GM23338 (cell line): ENCODE data around the gene SLC12A6. TPM values are rescaled to one million over a fixed set of nuclear protein-coding genes. Genes with fewer than 3 reads are reported as not detected.

Source experiments
- ATAC-seq: fragments of 200-7000 bp; cut with Tn5 transposase; 3 replicates; pipeline ENCODE4 v1.9.1; 2020
- DNase-seq: peaks from one replicate; pipeline ENCODE4 v3.0.0-alpha.2; 2015; ENCODE audit warnings: low spot score
- H2AFZ ChIP-seq: fragments of 200-600 bp; sonication (generic); 2 replicates; pipeline ENCODE4 v1.8.0; 2016; ENCODE audit warnings: antibody characterized with exemption, mild to moderate bottlenecking, moderate library complexity
- H3F3A ChIP-seq: fragments of 200-600 bp; sonication (generic); replicated peaks from 2 replicates; pipeline ENCODE4 v1.8.0; 2017; ENCODE audit warnings: antibody characterized with exemption, mixed run types, low read depth
- H3K27ac ChIP-seq: fragments of 200-600 bp; sonication (generic); 2 replicates; pipeline ENCODE4 v1.6.1; 2016; ENCODE audit warnings: low read depth
- H3K27me3 ChIP-seq: fragments of 200-600 bp; sonication (generic); 2 replicates; pipeline ENCODE4 v1.8.0; 2016; ENCODE audit warnings: mild to moderate bottlenecking, mixed run types, moderate library complexity; ENCODE audit not compliant: insufficient read depth
- H3K36me3 ChIP-seq: fragments of 200-600 bp; sonication (generic); 2 replicates; pipeline ENCODE4 v1.8.0; 2016; ENCODE audit warnings: mild to moderate bottlenecking; ENCODE audit not compliant: insufficient read depth
- H3K4me1 ChIP-seq: fragments of 200-600 bp; sonication (generic); 2 replicates; pipeline ENCODE4 v1.8.0; 2016; ENCODE audit warnings: mild to moderate bottlenecking, moderate library complexity; ENCODE audit not compliant: insufficient read depth
- H3K4me2 ChIP-seq: fragments of 200-600 bp; sonication (generic); 2 replicates; pipeline ENCODE4 v1.7.1; 2017; ENCODE audit warnings: mixed run types
- H3K4me3 ChIP-seq: fragments of 200-600 bp; sonication (generic); 2 replicates; pipeline ENCODE4 v1.6.1; 2016; ENCODE audit warnings: mixed run types
- H3K79me2 ChIP-seq: fragments of 200-600 bp; sonication (generic); replicated peaks from 2 replicates; pipeline ENCODE4 v1.8.0; 2017; ENCODE audit warnings: mild to moderate bottlenecking; ENCODE audit not compliant: insufficient read depth
- H3K9me2 ChIP-seq: fragments of 200-600 bp; sonication (generic); 2 replicates; pipeline ENCODE4 v1.8.0; 2017; ENCODE audit not compliant: insufficient read depth
- H4K20me1 ChIP-seq: fragments of 200-600 bp; sonication (generic); replicated peaks from 2 replicates; pipeline ENCODE4 v1.8.0; 2017; ENCODE audit warnings: mild to moderate bottlenecking; ENCODE audit not compliant: insufficient read depth
- H3K27ac Mint-ChIP-seq: 2 replicates; pipeline ENCODE4 v1.8.0; 2020; ENCODE audit warnings: inconsistent platforms, mild to moderate bottlenecking, moderate library complexity, mixed read lengths
- H3K27me3 Mint-ChIP-seq: 3 replicates; pipeline ENCODE4 v1.8.0; 2022; ENCODE audit warnings: low read depth, mild to moderate bottlenecking, moderate library complexity, mixed read lengths, inconsistent platforms; ENCODE audit not compliant: insufficient read depth, poor library complexity
- H3K36me3 Mint-ChIP-seq: 3 replicates; pipeline ENCODE4 v1.8.0; 2021; ENCODE audit warnings: low read depth, mild to moderate bottlenecking, inconsistent platforms, moderate library complexity, mixed read lengths
- H3K4me1 Mint-ChIP-seq: 3 replicates; pipeline ENCODE4 v1.8.0; 2020; ENCODE audit warnings: mild to moderate bottlenecking, inconsistent platforms, mixed read lengths
- H3K4me3 Mint-ChIP-seq: 3 replicates; pipeline ENCODE4 v1.8.0; 2021; ENCODE audit warnings: moderate library complexity, mild to moderate bottlenecking, inconsistent platforms, mixed read lengths
- H3K9me3 Mint-ChIP-seq: 3 replicates; pipeline ENCODE4 v1.8.0; 2020; ENCODE audit warnings: moderate library complexity, mild to moderate bottlenecking, inconsistent platforms, mixed read lengths
- CREB1 ChIP-seq: fragments of 250-450 bp; sonication (Bioruptor Pico); IDR thresholded peaks from 2 replicates; pipeline ENCODE4 v1.5.0; 2020; ENCODE audit warnings: low read depth, mild to moderate bottlenecking, moderate library complexity
- EZH2 ChIP-seq: fragments of 200-600 bp; sonication (generic); IDR thresholded peaks from one replicate; pipeline ENCODE4 v1.8.0; 2017; ENCODE audit warnings: antibody characterized with exemption, mild to moderate bottlenecking, low read depth; ENCODE audit not compliant: unreplicated experiment
- EZH2phosphoT487 ChIP-seq: fragments of 200-600 bp; sonication (generic); IDR thresholded peaks from one replicate; pipeline ENCODE4 v1.8.1; 2018; ENCODE audit warnings: antibody characterized with exemption; ENCODE audit not compliant: unreplicated experiment
- JUNB ChIP-seq: IDR thresholded peaks from one replicate; pipeline ENCODE4 v1.6.1; 2016; ENCODE audit warnings: antibody characterized with exemption; ENCODE audit not compliant: unreplicated experiment
- NANOG ChIP-seq: IDR thresholded peaks from 2 replicates; pipeline ENCODE4 v1.6.1; 2016; ENCODE audit warnings: antibody characterized with exemption, borderline replicate concordance
- POLR2AphosphoS5 ChIP-seq: IDR thresholded peaks from 2 replicates; pipeline ENCODE4 v1.6.1; 2016; ENCODE audit warnings: antibody characterized with exemption, low read depth
- STAT1 ChIP-seq: IDR thresholded peaks from one replicate; pipeline ENCODE4 v1.6.1; 2016; ENCODE audit warnings: antibody characterized with exemption; ENCODE audit not compliant: unreplicated experiment
- ZNF114 ChIP-seq: fragments of 250-450 bp; sonication (Bioruptor Pico); IDR thresholded peaks from 2 replicates; pipeline ENCODE4 v1.5.0; 2020; ENCODE audit warnings: mild to moderate bottlenecking, moderate library complexity
- ZNF331 ChIP-seq: fragments of 250-450 bp; sonication (Bioruptor Pico); IDR thresholded peaks from 2 replicates; pipeline ENCODE4 v1.5.0; 2020; ENCODE audit warnings: low read depth, mild to moderate bottlenecking, moderate library complexity
- polyA plus RNA-seq: library from polyadenylated mRNA; unstranded; fragments of >200 nt; fragmentation: Nextera tagmentation; extraction: Ambion mirVana; gene quantifications from 2 replicates; pipeline ENCODE4 v1.2.1, GENCODE V29; 2016
- total RNA-seq: library from RNA; depleted of rRNA; stranded (reverse); fragments of >200 nt; shearing (Covaris generic); gene quantifications from 2 replicates; pipeline ENCODE4 v1.2.3, GENCODE V29; 2014
- TF ChIP-seq, protein P1 (sequence below): fragments of 250-450 bp; sonication (Bioruptor Pico); IDR thresholded peaks from 2 replicates; pipeline ENCODE4 v1.5.0; 2020; ENCODE audit warnings: mild to moderate bottlenecking, moderate library complexity
- TF ChIP-seq, protein P2 (sequence below): IDR thresholded peaks from 2 replicates; pipeline ENCODE4 v1.6.1; 2016; ENCODE audit warnings: antibody characterized with exemption
- TF ChIP-seq, protein P3 (sequence below), 2 experiments: fragments of 200-600 bp in 1 of 2; sonication (generic) in 1 of 2; conservative IDR thresholded peaks; 2 replicates each; pipeline versions ENCODE4 v1.5.1 to v1.6.1; 2016 to 2017; ENCODE audit warnings: antibody characterized with exemption in 2 of 2, low read depth in 2 of 2, mild to moderate bottlenecking in 2 of 2, moderate library complexity in 1 of 2
- TF ChIP-seq, protein P4 (sequence below): IDR thresholded peaks from one replicate; pipeline ENCODE4 v1.6.1; 2018; ENCODE audit warnings: antibody characterized with exemption; ENCODE audit not compliant: unreplicated experiment

SLC12A6 gene
- total and polyA plus RNA-seq, 2 experiments from 2014 or later = 2.4 to 14.1 TPM

DNA sequence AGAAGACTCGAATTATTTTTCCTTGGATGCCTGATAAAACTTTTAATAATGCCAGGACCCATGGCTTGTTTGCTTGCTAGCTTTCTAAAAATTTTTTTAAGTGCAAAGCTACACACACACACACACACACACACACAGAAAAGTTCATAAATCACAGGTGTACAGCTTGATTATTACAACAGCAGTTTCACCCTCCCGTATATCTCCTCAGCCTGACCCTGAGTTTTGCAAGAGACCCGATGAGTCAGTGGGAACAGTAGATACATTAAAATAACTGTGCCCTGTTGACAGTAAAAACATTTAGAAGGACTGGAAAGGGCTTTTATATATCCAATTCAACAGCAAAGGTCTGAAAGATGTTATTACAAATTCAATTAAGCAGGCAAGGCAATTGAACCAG lies 66.1 kb downstream of the SLC12A6 start:
- Mint-ChIP-seq H3K9me3 (no peaks in the 10 kb centered on the region), H3K36me3 (no peaks in the 10 kb centered on the region), H3K4me1 (no peaks in the 10 kb centered on the region), H3K4me3 (no peak overlapping the region), H3K27me3 (no peaks in the 10 kb centered on the region), H3K27ac (no peak overlapping the region)
- Histone ChIP-seq H3K4me2 (no peak overlapping the region), H3K27ac (no peak overlapping the region), H3K9me2 (no peaks in the 10 kb centered on the region), H2AFZ (no peak overlapping the region), H3K36me3 (no peaks in the 10 kb centered on the region), H3F3A (no peaks in the 10 kb centered on the region), H3K79me2 (no peaks in the 10 kb centered on the region), H4K20me1 (no peaks in the 10 kb centered on the region), H3K4me1 (no peaks in the 10 kb centered on the region), H3K4me3 (no peak overlapping the region), H3K27me3 (no peaks in the 10 kb centered on the region)
- TF ChIP-seq ZNF114 (CRISPR knock-in tag) (no peak), STAT1 (no peak), EZH2 (no peak), POLR2AphosphoS5 (no peak), EZH2phosphoT487 (no peak), JUNB (no peak), ZNF331 (CRISPR knock-in tag) (no peak), NANOG (no peak), CREB1 (CRISPR knock-in tag) (no peak)
- TF ChIP-seq, protein P1, sequence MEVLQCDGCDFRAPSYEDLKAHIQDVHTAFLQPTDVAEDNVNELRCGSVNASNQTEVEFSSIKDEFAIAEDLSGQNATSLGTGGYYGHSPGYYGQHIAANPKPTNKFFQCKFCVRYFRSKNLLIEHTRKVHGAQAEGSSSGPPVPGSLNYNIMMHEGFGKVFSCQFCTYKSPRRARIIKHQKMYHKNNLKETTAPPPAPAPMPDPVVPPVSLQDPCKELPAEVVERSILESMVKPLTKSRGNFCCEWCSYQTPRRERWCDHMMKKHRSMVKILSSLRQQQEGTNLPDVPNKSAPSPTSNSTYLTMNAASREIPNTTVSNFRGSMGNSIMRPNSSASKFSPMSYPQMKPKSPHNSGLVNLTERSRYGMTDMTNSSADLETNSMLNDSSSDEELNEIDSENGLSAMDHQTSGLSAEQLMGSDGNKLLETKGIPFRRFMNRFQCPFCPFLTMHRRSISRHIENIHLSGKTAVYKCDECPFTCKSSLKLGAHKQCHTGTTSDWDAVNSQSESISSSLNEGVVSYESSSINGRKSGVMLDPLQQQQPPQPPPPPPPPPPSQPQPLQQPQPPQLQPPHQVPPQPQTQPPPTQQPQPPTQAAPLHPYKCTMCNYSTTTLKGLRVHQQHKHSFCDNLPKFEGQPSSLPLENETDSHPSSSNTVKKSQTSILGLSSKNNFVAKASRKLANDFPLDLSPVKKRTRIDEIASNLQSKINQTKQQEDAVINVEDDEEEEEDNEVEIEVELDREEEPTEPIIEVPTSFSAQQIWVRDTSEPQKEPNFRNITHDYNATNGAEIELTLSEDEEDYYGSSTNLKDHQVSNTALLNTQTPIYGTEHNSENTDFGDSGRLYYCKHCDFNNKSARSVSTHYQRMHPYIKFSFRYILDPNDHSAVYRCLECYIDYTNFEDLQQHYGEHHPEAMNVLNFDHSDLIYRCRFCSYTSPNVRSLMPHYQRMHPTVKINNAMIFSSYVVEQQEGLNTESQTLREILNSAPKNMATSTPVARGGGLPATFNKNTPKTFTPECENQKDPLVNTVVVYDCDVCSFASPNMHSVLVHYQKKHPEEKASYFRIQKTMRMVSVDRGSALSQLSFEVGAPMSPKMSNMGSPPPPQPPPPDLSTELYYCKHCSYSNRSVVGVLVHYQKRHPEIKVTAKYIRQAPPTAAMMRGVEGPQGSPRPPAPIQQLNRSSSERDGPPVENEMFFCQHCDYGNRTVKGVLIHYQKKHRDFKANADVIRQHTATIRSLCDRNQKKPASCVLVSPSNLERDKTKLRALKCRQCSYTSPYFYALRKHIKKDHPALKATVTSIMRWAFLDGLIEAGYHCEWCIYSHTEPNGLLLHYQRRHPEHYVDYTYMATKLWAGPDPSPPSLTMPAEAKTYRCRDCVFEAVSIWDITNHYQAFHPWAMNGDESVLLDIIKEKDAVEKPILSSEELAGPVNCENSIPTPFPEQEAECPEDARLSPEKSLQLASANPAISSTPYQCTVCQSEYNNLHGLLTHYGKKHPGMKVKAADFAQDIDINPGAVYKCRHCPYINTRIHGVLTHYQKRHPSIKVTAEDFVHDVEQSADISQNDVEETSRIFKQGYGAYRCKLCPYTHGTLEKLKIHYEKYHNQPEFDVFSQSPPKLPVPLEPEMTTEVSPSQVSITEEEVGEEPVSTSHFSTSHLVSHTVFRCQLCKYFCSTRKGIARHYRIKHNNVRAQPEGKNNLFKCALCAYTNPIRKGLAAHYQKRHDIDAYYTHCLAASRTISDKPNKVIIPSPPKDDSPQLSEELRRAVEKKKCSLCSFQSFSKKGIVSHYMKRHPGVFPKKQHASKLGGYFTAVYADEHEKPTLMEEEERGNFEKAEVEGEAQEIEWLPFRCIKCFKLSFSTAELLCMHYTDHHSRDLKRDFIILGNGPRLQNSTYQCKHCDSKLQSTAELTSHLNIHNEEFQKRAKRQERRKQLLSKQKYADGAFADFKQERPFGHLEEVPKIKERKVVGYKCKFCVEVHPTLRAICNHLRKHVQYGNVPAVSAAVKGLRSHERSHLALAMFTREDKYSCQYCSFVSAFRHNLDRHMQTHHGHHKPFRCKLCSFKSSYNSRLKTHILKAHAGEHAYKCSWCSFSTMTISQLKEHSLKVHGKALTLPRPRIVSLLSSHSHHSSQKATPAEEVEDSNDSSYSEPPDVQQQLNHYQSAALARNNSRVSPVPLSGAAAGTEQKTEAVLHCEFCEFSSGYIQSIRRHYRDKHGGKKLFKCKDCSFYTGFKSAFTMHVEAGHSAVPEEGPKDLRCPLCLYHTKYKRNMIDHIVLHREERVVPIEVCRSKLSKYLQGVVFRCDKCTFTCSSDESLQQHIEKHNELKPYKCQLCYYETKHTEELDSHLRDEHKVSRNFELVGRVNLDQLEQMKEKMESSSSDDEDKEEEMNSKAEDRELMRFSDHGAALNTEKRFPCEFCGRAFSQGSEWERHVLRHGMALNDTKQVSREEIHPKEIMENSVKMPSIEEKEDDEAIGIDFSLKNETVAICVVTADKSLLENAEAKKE (CRISPR knock-in tag) = no peak
- TF ChIP-seq, protein P2, sequence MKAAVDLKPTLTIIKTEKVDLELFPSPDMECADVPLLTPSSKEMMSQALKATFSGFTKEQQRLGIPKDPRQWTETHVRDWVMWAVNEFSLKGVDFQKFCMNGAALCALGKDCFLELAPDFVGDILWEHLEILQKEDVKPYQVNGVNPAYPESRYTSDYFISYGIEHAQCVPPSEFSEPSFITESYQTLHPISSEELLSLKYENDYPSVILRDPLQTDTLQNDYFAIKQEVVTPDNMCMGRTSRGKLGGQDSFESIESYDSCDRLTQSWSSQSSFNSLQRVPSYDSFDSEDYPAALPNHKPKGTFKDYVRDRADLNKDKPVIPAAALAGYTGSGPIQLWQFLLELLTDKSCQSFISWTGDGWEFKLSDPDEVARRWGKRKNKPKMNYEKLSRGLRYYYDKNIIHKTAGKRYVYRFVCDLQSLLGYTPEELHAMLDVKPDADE = no peak
- TF ChIP-seq, protein P3, sequence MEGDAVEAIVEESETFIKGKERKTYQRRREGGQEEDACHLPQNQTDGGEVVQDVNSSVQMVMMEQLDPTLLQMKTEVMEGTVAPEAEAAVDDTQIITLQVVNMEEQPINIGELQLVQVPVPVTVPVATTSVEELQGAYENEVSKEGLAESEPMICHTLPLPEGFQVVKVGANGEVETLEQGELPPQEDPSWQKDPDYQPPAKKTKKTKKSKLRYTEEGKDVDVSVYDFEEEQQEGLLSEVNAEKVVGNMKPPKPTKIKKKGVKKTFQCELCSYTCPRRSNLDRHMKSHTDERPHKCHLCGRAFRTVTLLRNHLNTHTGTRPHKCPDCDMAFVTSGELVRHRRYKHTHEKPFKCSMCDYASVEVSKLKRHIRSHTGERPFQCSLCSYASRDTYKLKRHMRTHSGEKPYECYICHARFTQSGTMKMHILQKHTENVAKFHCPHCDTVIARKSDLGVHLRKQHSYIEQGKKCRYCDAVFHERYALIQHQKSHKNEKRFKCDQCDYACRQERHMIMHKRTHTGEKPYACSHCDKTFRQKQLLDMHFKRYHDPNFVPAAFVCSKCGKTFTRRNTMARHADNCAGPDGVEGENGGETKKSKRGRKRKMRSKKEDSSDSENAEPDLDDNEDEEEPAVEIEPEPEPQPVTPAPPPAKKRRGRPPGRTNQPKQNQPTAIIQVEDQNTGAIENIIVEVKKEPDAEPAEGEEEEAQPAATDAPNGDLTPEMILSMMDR (conservative IDR thresholded peaks at IDR 0.05; ENCODE audit: low read depth in 2 of 2) = no peak
- TF ChIP-seq, protein P4, sequence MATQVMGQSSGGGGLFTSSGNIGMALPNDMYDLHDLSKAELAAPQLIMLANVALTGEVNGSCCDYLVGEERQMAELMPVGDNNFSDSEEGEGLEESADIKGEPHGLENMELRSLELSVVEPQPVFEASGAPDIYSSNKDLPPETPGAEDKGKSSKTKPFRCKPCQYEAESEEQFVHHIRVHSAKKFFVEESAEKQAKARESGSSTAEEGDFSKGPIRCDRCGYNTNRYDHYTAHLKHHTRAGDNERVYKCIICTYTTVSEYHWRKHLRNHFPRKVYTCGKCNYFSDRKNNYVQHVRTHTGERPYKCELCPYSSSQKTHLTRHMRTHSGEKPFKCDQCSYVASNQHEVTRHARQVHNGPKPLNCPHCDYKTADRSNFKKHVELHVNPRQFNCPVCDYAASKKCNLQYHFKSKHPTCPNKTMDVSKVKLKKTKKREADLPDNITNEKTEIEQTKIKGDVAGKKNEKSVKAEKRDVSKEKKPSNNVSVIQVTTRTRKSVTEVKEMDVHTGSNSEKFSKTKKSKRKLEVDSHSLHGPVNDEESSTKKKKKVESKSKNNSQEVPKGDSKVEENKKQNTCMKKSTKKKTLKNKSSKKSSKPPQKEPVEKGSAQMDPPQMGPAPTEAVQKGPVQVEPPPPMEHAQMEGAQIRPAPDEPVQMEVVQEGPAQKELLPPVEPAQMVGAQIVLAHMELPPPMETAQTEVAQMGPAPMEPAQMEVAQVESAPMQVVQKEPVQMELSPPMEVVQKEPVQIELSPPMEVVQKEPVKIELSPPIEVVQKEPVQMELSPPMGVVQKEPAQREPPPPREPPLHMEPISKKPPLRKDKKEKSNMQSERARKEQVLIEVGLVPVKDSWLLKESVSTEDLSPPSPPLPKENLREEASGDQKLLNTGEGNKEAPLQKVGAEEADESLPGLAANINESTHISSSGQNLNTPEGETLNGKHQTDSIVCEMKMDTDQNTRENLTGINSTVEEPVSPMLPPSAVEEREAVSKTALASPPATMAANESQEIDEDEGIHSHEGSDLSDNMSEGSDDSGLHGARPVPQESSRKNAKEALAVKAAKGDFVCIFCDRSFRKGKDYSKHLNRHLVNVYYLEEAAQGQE = no peak
- no peak for DNase-seq
- ATAC-seq = no peak
